PC-3 (cell line): ENCODE data around the gene RC3H2.

Source experiments
- EZH2 ChIP-seq: fragments of 300-600 bp; sonication (generic); IDR thresholded peaks from one replicate; pipeline ENCODE4 v1.6.1; 2017; ENCODE audit warnings: antibody characterized with exemption, mild to moderate bottlenecking, low read length; ENCODE audit not compliant: unreplicated experiment
- EZH2phosphoT487 ChIP-seq: fragments of 300-600 bp; sonication (generic); IDR thresholded peaks from 2 replicates; pipeline ENCODE4 v1.6.1; 2018; ENCODE audit warnings: mild to moderate bottlenecking, antibody characterized with exemption, low read length, borderline replicate concordance
- TF ChIP-seq, protein P1 (sequence below): fragments of 300-600 bp; sonication (generic); conservative IDR thresholded peaks from 2 replicates; pipeline ENCODE4 v1.5.1; 2017; ENCODE audit warnings: antibody characterized with exemption, low read depth, mild to moderate bottlenecking, low read length

DNA sequence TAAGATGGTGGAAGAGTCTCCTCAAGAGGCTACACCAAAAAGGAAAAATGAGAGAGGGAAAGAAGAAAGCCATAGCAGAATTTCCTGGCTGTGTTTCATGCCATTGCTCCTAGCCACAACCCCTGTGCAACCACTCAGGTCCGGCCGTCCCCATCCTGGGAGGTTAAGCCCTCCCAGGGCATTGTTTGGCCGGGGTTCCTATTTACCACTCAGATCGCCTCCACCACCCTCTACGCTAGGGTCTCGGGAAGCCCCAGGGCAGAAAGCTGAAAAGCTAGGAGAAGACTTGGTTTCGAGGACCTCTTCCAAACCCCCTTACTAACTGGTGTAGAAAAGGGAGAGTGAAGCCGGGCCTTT lies 715 bp downstream of the RC3H2 start:
- TF ChIP-seq, protein P1, sequence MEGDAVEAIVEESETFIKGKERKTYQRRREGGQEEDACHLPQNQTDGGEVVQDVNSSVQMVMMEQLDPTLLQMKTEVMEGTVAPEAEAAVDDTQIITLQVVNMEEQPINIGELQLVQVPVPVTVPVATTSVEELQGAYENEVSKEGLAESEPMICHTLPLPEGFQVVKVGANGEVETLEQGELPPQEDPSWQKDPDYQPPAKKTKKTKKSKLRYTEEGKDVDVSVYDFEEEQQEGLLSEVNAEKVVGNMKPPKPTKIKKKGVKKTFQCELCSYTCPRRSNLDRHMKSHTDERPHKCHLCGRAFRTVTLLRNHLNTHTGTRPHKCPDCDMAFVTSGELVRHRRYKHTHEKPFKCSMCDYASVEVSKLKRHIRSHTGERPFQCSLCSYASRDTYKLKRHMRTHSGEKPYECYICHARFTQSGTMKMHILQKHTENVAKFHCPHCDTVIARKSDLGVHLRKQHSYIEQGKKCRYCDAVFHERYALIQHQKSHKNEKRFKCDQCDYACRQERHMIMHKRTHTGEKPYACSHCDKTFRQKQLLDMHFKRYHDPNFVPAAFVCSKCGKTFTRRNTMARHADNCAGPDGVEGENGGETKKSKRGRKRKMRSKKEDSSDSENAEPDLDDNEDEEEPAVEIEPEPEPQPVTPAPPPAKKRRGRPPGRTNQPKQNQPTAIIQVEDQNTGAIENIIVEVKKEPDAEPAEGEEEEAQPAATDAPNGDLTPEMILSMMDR: no peak
- TF ChIP-seq EZH2 (no peak), EZH2phosphoT487 (no peak)
